SU-DHL-6 (cell line): ENCODE results near the gene LYPD6.

Experiments
- CTCF ChIP-seq: fragments of 200-600 bp; sonication (generic); IDR thresholded peaks from one replicate; pipeline ENCODE4 v1.5.1; 2017; ENCODE audit warnings: antibody characterized with exemption, mild to moderate bottlenecking, low read length, moderate library complexity; ENCODE audit not compliant: insufficient read depth, poor library complexity, severe bottlenecking
- EZH2phosphoT487 ChIP-seq: fragments of 200-600 bp; sonication (generic), shearing (Covaris generic); conservative IDR thresholded peaks from 2 replicates; pipeline ENCODE4 v1.6.1; 2018; ENCODE audit warnings: mild to moderate bottlenecking, antibody characterized with exemption, low read length, moderate library complexity, mixed read lengths

DNA sequence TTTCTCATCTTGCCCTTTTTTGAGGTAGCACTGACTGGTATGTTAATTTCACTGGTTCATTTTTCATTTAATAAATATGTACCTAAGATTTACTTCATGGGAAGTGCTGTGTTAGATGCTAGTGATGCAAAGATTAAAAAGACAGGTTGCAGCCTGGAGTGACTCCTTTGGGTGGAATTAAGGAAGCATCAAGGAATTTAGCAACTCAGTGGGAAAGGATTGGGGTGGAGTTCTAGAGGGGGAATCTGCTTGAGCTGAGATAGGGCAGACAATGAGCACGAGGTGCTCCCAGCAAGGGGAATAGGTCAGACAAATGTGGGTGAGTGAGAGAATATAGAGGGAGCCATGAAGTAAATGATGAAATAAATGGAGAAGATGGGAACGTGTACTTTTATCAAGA, 57.0 kb downstream of the LYPD6 start:
- TF ChIP-seq CTCF (no peak), EZH2phosphoT487 (no peak)
